RWPE2 (cell line): Measurements from ENCODE around the gene KIF26A.
"Not testable (repeated sequence)": the region's sequence is repeated elsewhere in the genome, so short reads cannot be mapped to it uniquely, and the experiment has no call there.

Source experiments
- ATAC-seq: fragments of 200-7000 bp; cut with Tn5 transposase; 3 replicates; pipeline ENCODE4 v1.9.1; 2021; ENCODE audit warnings: low read depth
- DNase-seq: peaks from one replicate; pipeline ENCODE4 v3.0.0-alpha.2; 2020; ENCODE audit warnings: low spot score
- H3K27ac ChIP-seq: fragments of 450-650 bp; 2 replicates; pipeline ENCODE4 v1.5.1; 2017; ENCODE audit warnings: mild to moderate bottlenecking; ENCODE audit not compliant: poor library complexity, severe bottlenecking
- H3K27me3 ChIP-seq: fragments of 250-450 bp; sonication (Bioruptor Pico); 2 replicates; pipeline ENCODE4 v1.5.1; 2021; ENCODE audit warnings: mild to moderate bottlenecking, moderate library complexity; ENCODE audit not compliant: insufficient read depth, poor library complexity, severe bottlenecking
- H3K36me3 ChIP-seq: fragments of 250-450 bp; sonication (Bioruptor Pico); 2 replicates; pipeline ENCODE4 v1.5.1; 2020; ENCODE audit warnings: low read depth, mild to moderate bottlenecking, moderate library complexity
- H3K4me1 ChIP-seq: fragments of 250-450 bp; sonication (Bioruptor Pico); 2 replicates; pipeline ENCODE4 v1.5.1; 2021; ENCODE audit warnings: mild to moderate bottlenecking, moderate library complexity; ENCODE audit not compliant: insufficient read depth, poor library complexity, severe bottlenecking
- H3K4me3 ChIP-seq: fragments of 250-450 bp; sonication (Bioruptor Pico); 2 replicates; pipeline ENCODE4 v1.5.1; 2021; ENCODE audit warnings: mild to moderate bottlenecking, moderate library complexity; ENCODE audit not compliant: severe bottlenecking
- H3K9me3 ChIP-seq: fragments of 250-450 bp; sonication (Bioruptor Pico); 2 replicates; pipeline ENCODE4 v1.5.1; 2021; ENCODE audit warnings: mild to moderate bottlenecking, moderate library complexity; ENCODE audit not compliant: severe bottlenecking
- CTCF ChIP-seq: fragments of 450-650 bp; IDR thresholded peaks from one replicate; pipeline ENCODE4 v1.5.1; 2017; ENCODE audit warnings: mild to moderate bottlenecking, moderate library complexity; ENCODE audit not compliant: poor library complexity, severe bottlenecking

The KIF26A gene

GRCh38 chr14:104151026-104151381 lies 12.6 kb downstream of the KIF26A start:
- no peak for TF ChIP-seq CTCF
- Histone ChIP-seq H3K4me3 (no peak overlapping the region), H3K4me1 (no peaks in the 10 kb centered on the region), H3K36me3 (no peaks in the 10 kb centered on the region), H3K27ac (no peak overlapping the region), H3K27me3 (no peaks in the 10 kb centered on the region), H3K9me3 (no peaks in the 10 kb centered on the region)
- ATAC-seq (no peak), DNase-seq (no peak)

GRCh38 chr14:104151566-104152245 lies 13.3 kb downstream of the KIF26A start:
- no peaks in the 10 kb centered on the region for H3K4me1 ChIP-seq

GRCh38 chr14:104152246-104152575 lies 13.8 kb downstream of the KIF26A start:
- no peak for ATAC-seq
- DNase-seq = no peak
- H3K4me3 ChIP-seq = no peak overlapping the region
- H3K36me3 ChIP-seq = no peaks in the 10 kb centered on the region
- no peaks in the 10 kb centered on the region for H3K9me3 ChIP-seq
- no peak overlapping the region for H3K27ac ChIP-seq
- H3K27me3 ChIP-seq = no peaks in the 10 kb centered on the region
- H3K4me1 ChIP-seq = no peaks in the 10 kb centered on the region
- TF ChIP-seq CTCF = no peak

More at GRCh38 chr14:104151566-104152245, 13.3 kb downstream of the KIF26A start:
- TF ChIP-seq CTCF = no peak
- ATAC-seq (no peak), DNase-seq (no peak)
- Histone ChIP-seq H3K36me3 (no peaks in the 10 kb centered on the region), H3K27ac (no peak overlapping the region), H3K4me3 (no peak overlapping the region), H3K9me3 (no peaks in the 10 kb centered on the region), H3K27me3 (no peaks in the 10 kb centered on the region)

- TF ChIP-seq CTCF = no peak
- Histone ChIP-seq H3K9me3 (no peaks in the 10 kb centered on the region), H3K4me3 (no peak overlapping the region), H3K27me3 (no peaks in the 10 kb centered on the region), H3K27ac (no peak overlapping the region), H3K36me3 (no peaks in the 10 kb centered on the region), H3K4me1 (no peaks in the 10 kb centered on the region)
- no peak for ATAC-seq
- DNase-seq = no peak
Measured at GRCh38 chr14:104152686-104153393, 14.5 kb downstream of the KIF26A start.

- ATAC-seq, H3K4me1 ChIP-seq, DNase-seq, H3K36me3 ChIP-seq, H3K9me3 ChIP-seq, H3K27ac ChIP-seq, H3K4me3 ChIP-seq, H3K27me3 ChIP-seq: not testable (repeated sequence)
Measured at GRCh38 chr14:104153394-104153755, 15.0 kb downstream of the KIF26A start.
